ENCODE data around the gene CORO2B.
A peak's percentile ranks its signal among the peaks of the same experiment; 100 is the strongest.

Gene CORO2B

GRCh38 chr15:68621535-68621934 is 42.7 kb downstream of the CORO2B start:
- in situ Hi-C loops (cut with HindIII; ENCODE audit: low pct_ligation_motif_present, low sequenced_read_pairs): no loop called here
- Histone ChIP-seq H3K36me3 (replicated peaks) (no peaks in the 10 kb centered on the region), H3K4me3 (ENCODE audit: low read depth, low read length) (no peak overlapping the region), H3K27ac (peak overlapping the region; percentile 69), H3K27me3 (replicated peaks) (no peaks in the 10 kb centered on the region)
- TF ChIP-seq CTCF (IDR thresholded peaks at IDR 0.05; ENCODE audit: low read depth, low read length, missing control alignments): no peak
- no peak for DNase-seq

DNA sequence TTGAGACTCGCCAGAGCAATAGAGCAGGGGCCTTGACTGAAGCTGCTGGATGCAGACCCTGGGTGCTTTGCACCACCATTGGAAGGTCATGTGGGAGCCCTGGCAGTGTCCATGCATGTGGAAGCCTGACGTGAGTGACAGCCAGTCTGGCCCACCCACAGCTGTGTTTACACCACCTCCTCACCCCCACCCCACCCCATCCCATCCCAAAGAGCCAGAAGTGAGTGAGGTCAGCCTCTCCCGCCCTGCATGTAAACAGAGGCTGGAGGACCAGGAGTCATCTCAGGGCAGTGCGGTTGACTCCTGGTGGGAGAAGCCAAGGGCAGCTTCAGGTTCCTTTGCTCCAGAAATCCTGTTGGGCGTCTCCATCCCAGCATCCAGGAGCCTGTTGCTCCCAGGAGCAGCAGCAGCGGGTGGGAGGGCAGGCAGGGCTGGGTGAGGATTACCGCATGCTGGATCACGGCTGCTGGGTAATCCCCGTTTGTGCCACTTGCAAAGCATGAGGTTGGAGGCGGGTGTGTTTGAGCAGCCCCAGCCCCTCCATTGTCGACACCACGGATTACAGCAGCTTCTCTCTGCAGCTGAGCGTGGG is 44.6 kb downstream of the CORO2B start:
- DNase-seq: no peak
- in situ Hi-C loops (cut with HindIII; ENCODE audit: low pct_ligation_motif_present, low sequenced_read_pairs): no loop called here
- Histone ChIP-seq H3K27ac (no peak overlapping the region), H3K4me3 (ENCODE audit: low read depth, low read length) (no peak overlapping the region), H3K36me3 (replicated peaks) (no peaks in the 10 kb centered on the region), H3K27me3 (replicated peaks) (no peaks in the 10 kb centered on the region)
- no peak for TF ChIP-seq CTCF (IDR thresholded peaks at IDR 0.05; ENCODE audit: low read depth, low read length, missing control alignments)

DNA sequence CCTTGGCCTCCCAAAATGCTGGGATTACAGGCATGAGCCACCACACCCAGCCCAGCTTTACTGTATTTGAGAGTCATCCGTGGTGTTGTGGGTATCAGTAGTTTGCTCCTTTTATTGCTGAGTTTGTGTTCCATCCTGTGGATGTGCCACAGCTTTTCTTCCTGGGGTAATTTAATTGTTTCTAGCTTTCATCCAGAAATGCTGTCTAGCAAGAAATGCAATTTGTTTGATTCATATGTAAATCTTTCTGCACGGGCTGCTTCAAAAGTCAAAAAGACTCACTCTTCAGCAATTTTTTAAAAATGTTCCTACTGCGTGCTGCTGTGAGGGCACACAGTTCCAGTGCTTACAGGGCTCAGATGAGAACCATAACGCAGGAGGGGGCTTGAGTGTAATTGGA is 47.1 kb downstream of the CORO2B start:
- TF ChIP-seq CTCF (IDR thresholded peaks at IDR 0.05; ENCODE audit: low read depth, low read length, missing control alignments): no peak
- H3K27ac ChIP-seq: no peak overlapping the region
- H3K4me3 ChIP-seq (ENCODE audit: low read depth, low read length): no peak overlapping the region
- no peaks in the 10 kb centered on the region for H3K27me3 ChIP-seq (replicated peaks)
- no peak for DNase-seq
- no peaks in the 10 kb centered on the region for H3K36me3 ChIP-seq (replicated peaks)
- in situ Hi-C loops (cut with HindIII; ENCODE audit: low pct_ligation_motif_present, low sequenced_read_pairs): no loop called here

- Histone ChIP-seq H3K36me3 (replicated peaks) (no peaks in the 10 kb centered on the region), H3K4me3 (ENCODE audit: low read depth, low read length) (no peak overlapping the region), H3K27ac (no peak overlapping the region), H3K27me3 (replicated peaks) (no peaks in the 10 kb centered on the region)
- TF ChIP-seq CTCF (IDR thresholded peaks at IDR 0.05; ENCODE audit: low read depth, low read length, missing control alignments): no peak
- in situ Hi-C loops (cut with HindIII; ENCODE audit: low pct_ligation_motif_present, low sequenced_read_pairs): no loop called here
- DNase-seq: no peak
Measured at GRCh38 chr15:68626283-68626682, 47.5 kb downstream of the CORO2B start.

DNA sequence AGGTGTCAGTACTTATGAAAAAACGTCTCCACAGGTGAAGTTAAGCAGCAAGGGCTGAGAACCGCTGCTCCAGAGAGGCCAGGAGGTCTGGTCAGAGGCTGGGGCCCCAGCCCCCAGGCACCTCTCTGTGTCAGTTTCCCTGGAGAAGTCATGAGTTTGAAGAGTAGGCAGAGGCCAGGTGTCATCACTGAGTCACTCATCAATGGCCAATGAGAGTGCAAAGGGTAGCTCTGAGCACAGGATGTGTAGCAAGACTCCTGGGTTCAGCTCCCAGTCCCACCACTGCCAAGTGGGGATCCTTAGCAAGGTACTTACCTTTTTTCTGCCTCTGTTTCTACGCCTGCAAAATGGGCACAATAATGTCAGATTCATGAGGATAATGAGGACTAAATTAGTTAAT is 47.9 kb downstream of the CORO2B start:
- H3K4me3 ChIP-seq (ENCODE audit: low read depth, low read length): no peak overlapping the region
- no peak overlapping the region for H3K27ac ChIP-seq
- no peaks in the 10 kb centered on the region for H3K27me3 ChIP-seq (replicated peaks)
- in situ Hi-C loops (cut with HindIII; ENCODE audit: low pct_ligation_motif_present, low sequenced_read_pairs): no loop called here
- DNase-seq: no peak
- H3K36me3 ChIP-seq (replicated peaks): no peaks in the 10 kb centered on the region
- TF ChIP-seq CTCF (IDR thresholded peaks at IDR 0.05; ENCODE audit: low read depth, low read length, missing control alignments): no peak

DNA sequence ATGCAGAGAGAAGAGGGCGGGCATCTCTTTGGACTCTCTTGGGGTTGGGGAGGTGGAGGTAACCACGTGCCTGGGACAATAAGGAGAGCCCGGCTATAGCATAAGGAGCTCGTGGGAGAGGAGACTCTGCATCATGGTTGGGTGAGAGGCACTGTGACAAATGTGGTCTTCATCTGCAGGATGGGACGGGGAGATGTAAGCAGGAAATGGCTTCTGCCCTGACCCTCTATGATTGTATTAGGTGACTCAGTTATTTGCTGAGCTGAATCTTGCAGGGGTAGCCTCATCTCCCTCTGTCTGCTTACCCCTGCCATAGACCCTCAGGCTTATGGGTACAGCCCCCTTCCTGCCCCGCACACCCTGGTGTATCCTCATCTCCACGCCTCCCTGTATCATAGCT is 48.7 kb downstream of the CORO2B start:
- no peak for TF ChIP-seq CTCF (IDR thresholded peaks at IDR 0.05; ENCODE audit: low read depth, low read length, missing control alignments)
- Histone ChIP-seq H3K36me3 (replicated peaks) (no peaks in the 10 kb centered on the region), H3K27me3 (replicated peaks) (no peaks in the 10 kb centered on the region), H3K4me3 (ENCODE audit: low read depth, low read length) (no peak overlapping the region), H3K27ac (no peak overlapping the region)
- in situ Hi-C loops (cut with HindIII; ENCODE audit: low pct_ligation_motif_present, low sequenced_read_pairs): no loop called here
- no peak for DNase-seq
